H9 (cell line): Measurements from ENCODE around the gene TSC22D1. TPM values are rescaled to one million over a fixed set of nuclear protein-coding genes. Genes with fewer than 3 reads are reported as not detected.

Experiments
- DNase-seq: peaks from one replicate; pipeline ENCODE4 v3.0.0-alpha.2; 2017
- H2AFZ ChIP-seq: one replicate; pipeline ENCODE4 v1.6.1; 2013; ENCODE audit warnings: mild to moderate bottlenecking, low read length, control low read depth, moderate library complexity
- H2AK5ac ChIP-seq: 2 replicates; pipeline ENCODE4 v1.6.1; 2013; ENCODE audit warnings: low read length, control low read depth, mixed read lengths; ENCODE audit not compliant: insufficient read length
- H2BK120ac ChIP-seq: one replicate; pipeline ENCODE4 v1.6.1; 2013; ENCODE audit warnings: low read depth, mild to moderate bottlenecking, low read length, control low read depth, inconsistent platforms; ENCODE audit not compliant: poor library complexity, severe bottlenecking
- H2BK12ac ChIP-seq: 2 replicates; pipeline ENCODE4 v1.6.1; 2013; ENCODE audit warnings: low read length, control low read depth, mixed read lengths, low read depth; ENCODE audit not compliant: insufficient read length
- H2BK15ac ChIP-seq: 2 replicates; pipeline ENCODE4 v1.6.1; 2013; ENCODE audit warnings: low read depth, low read length, control low read depth
- H2BK20ac ChIP-seq: one replicate; pipeline ENCODE4 v1.6.1; 2013; ENCODE audit warnings: low read depth, mild to moderate bottlenecking, low read length, control low read depth, inconsistent platforms; ENCODE audit not compliant: poor library complexity, severe bottlenecking
- H2BK5ac ChIP-seq: 2 replicates; pipeline ENCODE4 v1.6.1; 2013; ENCODE audit warnings: low read length, control low read depth, mixed read lengths; ENCODE audit not compliant: insufficient read length
- H3K14ac ChIP-seq: 2 replicates; pipeline ENCODE4 v1.6.1; 2013; ENCODE audit warnings: low read length, control low read depth; ENCODE audit not compliant: insufficient read depth
- H3K18ac ChIP-seq: 2 replicates; pipeline ENCODE4 v1.6.1; 2013; ENCODE audit warnings: low read depth, mild to moderate bottlenecking, mixed read lengths, low read length, control low read depth; ENCODE audit not compliant: insufficient read length
- H3K23ac ChIP-seq: 2 replicates; pipeline ENCODE4 v1.6.1; 2013; ENCODE audit warnings: low read length, control low read depth, mixed read lengths, low read depth; ENCODE audit not compliant: insufficient read length
- H3K23me2 ChIP-seq: 2 replicates; pipeline ENCODE4 v1.6.1; 2013; ENCODE audit warnings: low read depth, mild to moderate bottlenecking, mixed read lengths, low read length, control low read depth; ENCODE audit not compliant: insufficient read length, poor library complexity, severe bottlenecking
- H3K27ac ChIP-seq: 2 replicates; pipeline ENCODE4 v1.5.1; 2013; ENCODE audit warnings: low read length, control low read depth, mixed read lengths, low read depth; ENCODE audit not compliant: insufficient read length
- H3K27me3 ChIP-seq: 2 replicates; pipeline ENCODE4 v1.6.1; 2013; ENCODE audit warnings: low read length, control low read depth, inconsistent platforms; ENCODE audit not compliant: insufficient read depth
- H3K4ac ChIP-seq: 2 replicates; pipeline ENCODE4 v1.6.1; 2013; ENCODE audit warnings: low read depth, mild to moderate bottlenecking, control low read depth, inconsistent platforms, low read length, moderate library complexity
- H3K4me1 ChIP-seq: 2 replicates; pipeline ENCODE4 v1.6.1; 2013; ENCODE audit warnings: low read length, control low read depth, inconsistent platforms; ENCODE audit not compliant: insufficient read depth
- H3K4me2 ChIP-seq: 2 replicates; pipeline ENCODE4 v1.6.1; 2013; ENCODE audit warnings: low read length, control low read depth, mixed read lengths; ENCODE audit not compliant: insufficient read length, insufficient read depth
- H3K56ac ChIP-seq: 2 replicates; pipeline ENCODE4 v1.6.1; 2013; ENCODE audit warnings: low read depth, mild to moderate bottlenecking, mixed read lengths, low read length, control low read depth; ENCODE audit not compliant: insufficient read length
- H3K79me1 ChIP-seq: 2 replicates; pipeline ENCODE4 v1.6.1; 2013; ENCODE audit warnings: low read depth, mild to moderate bottlenecking, moderate library complexity, low read length, control low read depth, inconsistent platforms; ENCODE audit not compliant: insufficient read depth, poor library complexity, severe bottlenecking
- H3K79me2 ChIP-seq: 2 replicates; pipeline ENCODE4 v1.6.1; 2013; ENCODE audit warnings: low read length, control low read depth, inconsistent platforms; ENCODE audit not compliant: insufficient read depth
- H3K9ac ChIP-seq: 2 replicates; pipeline ENCODE4 v1.6.1; 2013; ENCODE audit warnings: low read length, control low read depth, mixed read lengths; ENCODE audit not compliant: insufficient read length; ENCODE audit errors: extremely low read depth
- H3K9me3 ChIP-seq: one replicate; pipeline ENCODE4 v1.6.1; 2013; ENCODE audit warnings: low read depth, low read length, inconsistent platforms; ENCODE audit not compliant: control insufficient read depth
- H3T11ph ChIP-seq: one replicate; pipeline ENCODE4 v1.6.1; 2013; ENCODE audit warnings: mild to moderate bottlenecking, low read length, control low read depth, inconsistent platforms
- H4K20me1 ChIP-seq: one replicate; pipeline ENCODE4 v1.6.1; 2013; ENCODE audit not compliant: control insufficient read depth, insufficient read length, insufficient read depth
- H4K5ac ChIP-seq: 2 replicates; pipeline ENCODE4 v1.6.1; 2013; ENCODE audit warnings: low read depth, mild to moderate bottlenecking, mixed read lengths, low read length, control low read depth; ENCODE audit not compliant: insufficient read length
- H4K8ac ChIP-seq: replicated peaks from 2 replicates; pipeline ENCODE4 v1.6.1; 2013; ENCODE audit warnings: low read length, control low read depth, mixed read lengths, low read depth; ENCODE audit not compliant: insufficient read length
- H4K91ac ChIP-seq: 2 replicates; pipeline ENCODE4 v1.6.1; 2013; ENCODE audit warnings: low read depth, mild to moderate bottlenecking, moderate library complexity, mixed read lengths, low read length, control low read depth; ENCODE audit not compliant: insufficient read length
- H3K27ac Mint-ChIP-seq, 3 experiments: 2 replicates in 2 of 3; 3 replicates in 1 of 3; pipeline ENCODE4 v1.8.0; 2020 to 2021; ENCODE audit warnings: mixed read lengths in 3 of 3, mild to moderate bottlenecking in 1 of 3, moderate library complexity in 1 of 3
- H3K27me3 Mint-ChIP-seq: 2 replicates; pipeline ENCODE4 v1.8.0; 2021; ENCODE audit warnings: low read depth, mild to moderate bottlenecking, moderate library complexity, mixed read lengths
- H3K36me3 Mint-ChIP-seq, 3 experiments: 2 replicates in 2 of 3; 3 replicates in 1 of 3; pipeline ENCODE4 v1.8.0; 2020 to 2021; ENCODE audit warnings: low read depth in 3 of 3, mixed read lengths in 3 of 3; ENCODE audit not compliant: insufficient read depth in 1 of 3
- H3K4me1 Mint-ChIP-seq, 2 experiments: 2 replicates each; pipeline ENCODE4 v1.8.0; 2020; ENCODE audit warnings: mixed read lengths in 2 of 2
- H3K4me3 Mint-ChIP-seq, 2 experiments: 2 replicates in 1 of 2; 3 replicates in 1 of 2; pipeline ENCODE4 v1.8.0; 2020 to 2021; ENCODE audit warnings: mild to moderate bottlenecking in 2 of 2, mixed read lengths in 2 of 2, moderate library complexity in 1 of 2
- H3K9me3 Mint-ChIP-seq, 2 experiments: 2 replicates in 1 of 2; 3 replicates in 1 of 2; pipeline ENCODE4 v1.8.0; 2020; ENCODE audit warnings: mild to moderate bottlenecking in 2 of 2, mixed read lengths in 2 of 2, moderate library complexity in 1 of 2
- CTCF ChIP-seq: fragments of 200-600 bp; sonication (generic); conservative IDR thresholded peaks from 3 replicates; pipeline ENCODE4 v1.8.0; 2021; ENCODE audit warnings: antibody characterized with exemption, mild to moderate bottlenecking
- WGBS: extraction: QIAGEN DNeasy Blood & Tissue Kit; methylation state at CpG from one replicate; pipeline ENCODE4 v1.1.7; 2013; ENCODE audit warnings: missing lambda C conversion rate, low lambda C conversion rate, mixed read lengths; ENCODE audit not compliant: insufficient read length; ENCODE audit errors: extremely low coverage; 5-methylcytosine and 5-hydroxymethylcytosine counted together
- total RNA-seq: library from RNA; stranded (reverse); gene quantifications from 2 replicates; pipeline ENCODE4 v1.2.1, GENCODE V29; 2021

Gene TSC22D1
- total RNA-seq, 1 experiment from 2014 or later = 76.7 TPM

GRCh38 chr13:44389060-44389666 lies 187.0 kb downstream of the TSC22D1 start:
- WGBS = no CpG with 5 or more reads among the region's 4 CpGs
- Mint-ChIP-seq H3K4me3 (no peak overlapping the region), H3K27me3 (peaks cover 2% of the 10 kb centered on the region), H3K27ac (no peak overlapping the region), H3K4me1 (peaks cover 23 to 46% of the 10 kb centered on the region in 2 experiments), H3K36me3 (peaks cover 0 to 2% (median 0%) of the 10 kb centered on the region in 3 experiments; a peak in 1 of 7 replicates), H3K9me3 (no peaks in the 10 kb centered on the region)
- Histone ChIP-seq H4K5ac (no peak overlapping the region), H3K18ac (no peak overlapping the region), H2BK12ac (no peak overlapping the region), H3K79me1 (no peaks in the 10 kb centered on the region), H3K23me2 (no peaks in the 10 kb centered on the region), H3K14ac (no peak overlapping the region), H2BK15ac (no peak overlapping the region), H2BK120ac (no peak overlapping the region), H3K23ac (no peak overlapping the region), H3K27ac (no peak overlapping the region), H3K9me3 (no peaks in the 10 kb centered on the region), H3K27me3 (no peaks in the 10 kb centered on the region), H2BK20ac (no peak overlapping the region), H2AFZ (no peak overlapping the region), H4K91ac (no peak overlapping the region), H3K4me2 (no peak overlapping the region), H3K4me1 (no peaks in the 10 kb centered on the region; the same call in 1 of the 2 replicates), H2AK5ac (no peak overlapping the region), H3K9ac (no peak overlapping the region), H2BK5ac (no peak overlapping the region), H4K8ac (no peak overlapping the region), H4K20me1 (no peaks in the 10 kb centered on the region), H3K79me2 (no peaks in the 10 kb centered on the region), H3T11ph (no peak overlapping the region), H3K4ac (no peak overlapping the region), H3K56ac (no peak overlapping the region)
- TF ChIP-seq CTCF = no peak
- DNase-seq = no peak
